Osteoblast (primary cell): ENCODE measurements around the gene NCOA6. TPM values are rescaled to one million over a fixed set of nuclear protein-coding genes. Genes with fewer than 3 reads are reported as not detected.

Experiments used
- DNase-seq: peaks from one replicate; pipeline ENCODE4 v3.0.0; 2011; ENCODE audit warnings: low spot score, mixed read lengths; ENCODE audit not compliant: insufficient read length; ENCODE audit errors: missing footprints
- H2AFZ ChIP-seq: 2 replicates; pipeline ENCODE4 v1.6.0; 2011; ENCODE audit warnings: mild to moderate bottlenecking, low read length
- H3K27ac ChIP-seq: 2 replicates; pipeline ENCODE4 v1.5.1; 2011; ENCODE audit warnings: mild to moderate bottlenecking, low read depth, low read length, moderate library complexity
- H3K27me3 ChIP-seq: 2 replicates; pipeline ENCODE4 v1.6.0; 2012; ENCODE audit warnings: mild to moderate bottlenecking, control low read depth, inconsistent platforms, low read length, moderate library complexity; ENCODE audit not compliant: insufficient read depth
- H3K36me3 ChIP-seq: 2 replicates; pipeline ENCODE4 v1.5.1; 2011; ENCODE audit warnings: mild to moderate bottlenecking, low read length, control low read depth, moderate library complexity; ENCODE audit not compliant: insufficient read depth
- H3K4me1 ChIP-seq: 2 replicates; pipeline ENCODE4 v1.5.1; 2011; ENCODE audit warnings: mild to moderate bottlenecking, low read length, control low read depth, moderate library complexity; ENCODE audit not compliant: insufficient read depth
- H3K4me2 ChIP-seq: 2 replicates; pipeline ENCODE4 v1.6.0; 2011; ENCODE audit warnings: mild to moderate bottlenecking, low read length; ENCODE audit not compliant: insufficient read depth
- H3K4me3 ChIP-seq: fragments of 200-600 bp; sonication (generic); 3 replicates; pipeline ENCODE4 v1.5.1; 2012; ENCODE audit warnings: mild to moderate bottlenecking, low read length, inconsistent platforms; ENCODE audit not compliant: insufficient read depth
- H3K79me2 ChIP-seq: 2 replicates; pipeline ENCODE4 v1.6.0; 2012; ENCODE audit warnings: mild to moderate bottlenecking, low read length, control low read depth, inconsistent platforms; ENCODE audit not compliant: insufficient read depth
- H3K9me3 ChIP-seq: 2 replicates; pipeline ENCODE4 v1.5.1; 2011; ENCODE audit warnings: low read depth, low read length, control low read depth
- H4K20me1 ChIP-seq: 2 replicates; pipeline ENCODE4 v1.6.0; 2012; ENCODE audit warnings: mild to moderate bottlenecking, low read length, control low read depth; ENCODE audit not compliant: insufficient read depth
- CTCF ChIP-seq: IDR thresholded peaks from 2 replicates; pipeline ENCODE4 v1.5.1; 2011; ENCODE audit warnings: mild to moderate bottlenecking, low read depth, low read length, moderate library complexity; ENCODE audit errors: extremely low read depth
- total RNA-seq: library from RNA; depleted of rRNA; stranded (reverse); fragments of >200 nt; gene quantifications from 2 replicates; pipeline ENCODE4 v1.2.3, GENCODE V29; 2012

Gene NCOA6
- total RNA-seq, 1 donor: 8.7 TPM

- Histone ChIP-seq H3K4me2 (no peak overlapping the region), H3K4me3 (no peak overlapping the region), H4K20me1 (no peaks in the 10 kb centered on the region), H3K36me3 (peaks cover 92% of the 10 kb centered on the region), H3K27ac (no peak overlapping the region), H2AFZ (no peak overlapping the region), H3K9me3 (no peaks in the 10 kb centered on the region), H3K4me1 (peaks cover 2% of the 10 kb centered on the region), H3K27me3 (no peaks in the 10 kb centered on the region), H3K79me2 (no peaks in the 10 kb centered on the region)
- no peak for DNase-seq
- no peak for TF ChIP-seq CTCF
These were observed 80.6 kb downstream of the NCOA6 start for GRCh38 chr20:34744847-34745246.

- H3K4me1 ChIP-seq: peaks cover 2% of the 10 kb centered on the region
- no peak overlapping the region for H3K4me2 ChIP-seq
- no peaks in the 10 kb centered on the region for H3K9me3 ChIP-seq
- no peak overlapping the region for H2AFZ ChIP-seq
- peaks cover 87% of the 10 kb centered on the region for H3K36me3 ChIP-seq
- TF ChIP-seq CTCF: no peak
- no peaks in the 10 kb centered on the region for H3K27me3 ChIP-seq
- no peak overlapping the region for H3K27ac ChIP-seq
- DNase-seq: no peak
- H3K79me2 ChIP-seq: no peaks in the 10 kb centered on the region
- H3K4me3 ChIP-seq: no peak overlapping the region
- no peaks in the 10 kb centered on the region for H4K20me1 ChIP-seq
These were observed 81.1 kb downstream of the NCOA6 start for GRCh38 chr20:34744340-34744739.

GRCh38 chr20:34743039-34743438 lies 82.4 kb downstream of the NCOA6 start:
- TF ChIP-seq CTCF: no peak

GRCh38 chr20:34736106-34736735 lies 89.2 kb downstream of the NCOA6 start:
- no peak overlapping the region for H3K27ac ChIP-seq
- H3K79me2 ChIP-seq: no peaks in the 10 kb centered on the region
- no peak overlapping the region for H2AFZ ChIP-seq
- DNase-seq: no peak
- peaks cover 45% of the 10 kb centered on the region for H3K36me3 ChIP-seq
- no peaks in the 10 kb centered on the region for H3K9me3 ChIP-seq
- no peak for TF ChIP-seq CTCF
- no peaks in the 10 kb centered on the region for H4K20me1 ChIP-seq
- H3K4me1 ChIP-seq: no peaks in the 10 kb centered on the region
- no peak overlapping the region for H3K4me3 ChIP-seq
- H3K27me3 ChIP-seq: no peaks in the 10 kb centered on the region
- no peak overlapping the region for H3K4me2 ChIP-seq

More at GRCh38 chr20:34743039-34743438, 82.4 kb downstream of the NCOA6 start:
- no peaks in the 10 kb centered on the region for H4K20me1 ChIP-seq
- H3K27ac ChIP-seq: no peak overlapping the region
- H3K4me2 ChIP-seq: no peak overlapping the region
- H3K9me3 ChIP-seq: no peaks in the 10 kb centered on the region
- no peak overlapping the region for H2AFZ ChIP-seq
- H3K36me3 ChIP-seq: peaks cover 74% of the 10 kb centered on the region
- no peak overlapping the region for H3K4me3 ChIP-seq
- no peaks in the 10 kb centered on the region for H3K79me2 ChIP-seq
- H3K4me1 ChIP-seq: peaks cover 2% of the 10 kb centered on the region
- no peak for DNase-seq
- H3K27me3 ChIP-seq: no peaks in the 10 kb centered on the region
